D341Med (cell line): ENCODE data around the gene B3GNT5.
A peak's percentile ranks its signal among the peaks of the same experiment; 100 is the strongest.

ENCODE experiments used
- DNase-seq: peaks from one replicate; pipeline ENCODE4 v3.0.0; 2012; ENCODE audit warnings: low spot score

The B3GNT5 gene

DNA sequence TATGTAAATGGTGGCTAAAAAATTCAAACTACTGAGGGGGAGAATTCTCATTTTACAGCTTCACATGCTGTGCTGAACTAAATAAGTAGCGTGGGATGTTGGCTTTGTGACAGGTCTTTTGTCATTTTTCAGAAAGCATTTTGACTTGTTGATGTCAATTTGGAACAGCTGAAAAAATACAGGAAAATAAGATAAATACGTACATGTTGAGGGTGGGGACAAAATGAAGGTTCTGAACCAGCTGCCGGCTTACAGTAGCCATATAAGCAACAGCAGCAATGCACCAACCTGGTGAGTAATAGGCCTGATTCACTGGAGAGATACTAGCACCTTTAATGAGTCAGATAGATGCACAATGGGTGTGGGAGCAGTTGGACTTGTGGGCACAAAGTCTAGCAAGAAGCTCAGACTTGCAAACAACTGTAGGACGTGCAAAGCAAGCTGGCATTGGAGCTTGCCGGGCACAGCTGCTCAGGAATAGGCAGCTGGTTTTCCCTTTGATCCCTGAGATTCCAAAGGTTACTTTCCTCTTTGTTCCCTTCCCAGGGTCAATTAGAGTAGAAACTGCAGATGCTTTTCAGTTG is 12.9 kb downstream of the B3GNT5 start:
- no peak for DNase-seq

- DNase-seq, result no peak
Measured at GRCh38 chr3:183266454-183266853, 13.4 kb downstream of the B3GNT5 start.

- DNase-seq, result no peak
Measured at GRCh38 chr3:183267140-183267539, 14.1 kb downstream of the B3GNT5 start.

DNA sequence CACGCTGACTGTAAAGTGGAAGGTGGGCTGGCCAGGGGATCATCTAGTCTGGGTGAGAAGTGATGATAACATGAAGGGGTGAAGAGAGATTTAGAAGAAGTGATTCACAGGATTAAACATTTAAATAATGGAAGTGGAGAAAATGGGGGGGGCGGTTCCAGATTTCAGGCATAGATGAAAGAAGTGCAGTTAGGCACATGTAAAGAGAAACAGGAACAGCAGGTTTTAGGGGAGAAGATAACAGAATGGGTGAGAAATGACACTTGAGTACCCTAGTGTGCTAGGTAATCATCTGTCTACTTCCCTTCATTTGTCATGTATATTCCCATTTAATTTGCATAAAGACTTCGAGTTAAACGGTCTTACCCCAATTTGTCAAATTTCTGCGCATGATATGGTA is 15.3 kb downstream of the B3GNT5 start:
- DNase-seq, result no peak

DNA sequence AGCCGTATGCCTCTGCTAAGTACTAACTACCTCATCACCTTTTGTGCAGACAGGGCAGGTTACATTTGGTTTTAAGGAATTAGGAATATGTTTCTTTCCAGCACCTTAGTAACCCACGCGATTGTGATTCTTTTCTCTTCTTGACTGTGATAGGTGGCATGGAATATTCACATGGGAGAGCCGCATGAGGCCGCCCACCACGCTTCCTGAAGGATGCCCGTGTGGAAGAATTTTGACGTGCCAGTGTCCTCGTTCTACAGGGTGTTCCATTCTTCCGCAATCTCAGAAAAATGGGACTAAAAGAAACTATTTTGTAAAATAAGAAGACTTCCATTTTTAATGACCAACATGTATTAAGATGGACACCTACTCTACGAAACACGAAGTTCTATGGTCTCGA is 16.3 kb downstream of the B3GNT5 start:
- no peak for DNase-seq

- no peak for DNase-seq
Measured at GRCh38 chr3:183270344-183270743, 17.3 kb downstream of the B3GNT5 start.

GRCh38 chr3:183272142-183272541 is 19.1 kb downstream of the B3GNT5 start:
- DNase-seq, result no peak

GRCh38 chr3:183272791-183273190 is 19.7 kb downstream of the B3GNT5 start:
- DNase-seq, result no peak

DNA sequence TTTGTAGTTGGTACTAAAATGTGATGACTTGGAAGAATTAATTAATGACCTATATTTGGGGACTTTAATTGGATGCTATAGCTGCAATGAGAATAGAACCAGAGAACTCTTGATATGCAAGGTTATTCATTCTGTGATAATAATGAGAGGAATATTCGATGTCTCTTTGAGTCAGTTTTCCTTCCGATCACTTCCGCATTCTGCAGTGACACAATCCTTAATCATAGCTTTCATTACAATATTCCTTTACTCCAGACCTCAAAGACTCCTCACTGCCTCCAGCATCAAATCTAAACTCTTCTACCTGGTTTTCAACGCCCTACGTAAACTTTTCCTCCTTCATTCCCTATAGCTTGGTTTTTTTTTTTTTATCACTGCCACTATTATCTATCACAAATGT is 21.6 kb downstream of the B3GNT5 start:
- no peak for DNase-seq

- no peak for DNase-seq
Measured at GRCh38 chr3:183275418-183275817, 22.4 kb downstream of the B3GNT5 start.

DNA sequence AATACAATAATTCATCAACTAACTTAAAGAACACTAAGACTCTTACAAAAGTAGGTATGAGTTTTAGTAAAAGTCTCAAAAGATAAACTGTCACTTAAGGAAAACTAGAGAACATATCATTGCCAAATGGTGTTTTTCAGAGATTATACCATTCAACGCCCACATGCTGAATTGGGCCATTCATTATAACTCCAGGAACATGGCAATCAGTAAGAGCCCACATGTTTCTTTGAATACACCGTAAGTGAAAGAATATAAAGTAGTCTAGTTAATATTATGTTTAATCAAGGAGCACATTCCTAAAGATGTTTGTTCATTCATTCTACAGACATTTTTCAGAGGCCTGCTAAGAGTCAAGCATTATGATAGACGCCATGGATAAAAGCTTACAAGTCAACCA is 22.9 kb downstream of the B3GNT5 start:
- no peak for DNase-seq

DNA sequence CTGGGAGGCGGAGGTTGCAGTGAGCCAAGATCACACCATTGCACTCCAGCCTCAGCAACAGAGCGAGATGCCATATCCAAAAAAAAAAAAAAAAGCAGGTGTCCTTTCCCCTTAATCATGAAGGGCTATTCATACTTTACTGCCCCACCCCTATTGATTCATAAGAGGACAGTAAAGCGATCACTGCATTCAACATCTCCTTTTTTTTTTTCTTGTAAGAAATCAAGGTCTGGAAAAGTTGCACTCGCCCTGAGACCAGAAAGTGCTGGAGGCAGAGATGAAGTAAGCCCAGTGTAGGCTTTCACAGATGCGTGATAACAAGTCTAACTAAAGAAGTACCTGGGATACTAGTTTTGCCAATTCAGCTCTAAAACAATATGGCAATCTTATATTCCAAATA is 24.2 kb downstream of the B3GNT5 start:
- no peak for DNase-seq

- no peak for DNase-seq
Measured at GRCh38 chr3:183278479-183279088, 25.5 kb downstream of the B3GNT5 start.

- DNase-seq, result no peak
Measured at GRCh38 chr3:183279371-183279770, 26.3 kb downstream of the B3GNT5 start.

GRCh38 chr3:183281126-183281797 is 28.2 kb downstream of the B3GNT5 start:
- DNase-seq, result no peak

DNA sequence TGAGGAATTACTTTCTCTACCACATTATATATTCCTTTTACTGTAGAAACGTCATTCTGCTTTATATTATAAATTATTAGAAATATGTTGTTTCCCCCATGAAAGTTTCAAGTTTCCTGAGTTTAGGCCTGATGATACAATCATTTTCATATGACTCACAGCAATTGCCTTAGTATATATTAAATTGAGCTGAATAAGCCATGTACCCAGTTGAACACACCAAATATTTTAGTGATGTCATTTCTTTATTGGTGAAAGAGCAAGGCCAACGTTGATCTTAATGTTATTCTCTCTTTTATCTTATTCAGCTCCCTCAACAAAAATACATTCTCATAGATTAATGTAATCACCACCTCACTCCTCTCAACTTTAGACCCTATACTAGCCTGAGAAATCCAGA is 30.8 kb downstream of the B3GNT5 start:
- DNase-seq, result no peak

GRCh38 chr3:183284570-183284969 is 31.5 kb downstream of the B3GNT5 start:
- DNase-seq, result no peak

DNA sequence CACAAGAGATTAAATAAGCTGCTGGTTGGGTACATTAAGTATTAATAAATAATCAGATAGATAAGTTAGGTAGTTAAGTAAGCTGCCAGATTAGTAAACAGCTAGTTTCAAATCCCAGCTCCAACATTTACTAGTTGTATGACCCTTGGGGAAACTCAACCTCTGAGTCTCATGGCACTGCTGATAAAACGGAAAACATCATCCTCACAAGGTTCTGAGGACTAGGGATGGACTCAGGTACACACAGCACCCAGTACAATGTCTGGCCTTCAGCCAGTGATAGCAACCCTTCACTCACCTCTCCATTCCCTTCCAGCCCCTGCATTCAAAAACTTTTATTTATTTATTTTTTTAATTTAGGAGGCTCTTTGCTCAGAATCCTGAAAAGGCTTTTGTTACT is 32.3 kb downstream of the B3GNT5 start:
- no peak for DNase-seq

- DNase-seq, result peak; percentile 37
Measured at GRCh38 chr3:183285828-183286457, 32.9 kb downstream of the B3GNT5 start.

GRCh38 chr3:183287301-183287971 is 34.4 kb downstream of the B3GNT5 start:
- no peak for DNase-seq

GRCh38 chr3:183288117-183288516 is 35.1 kb downstream of the B3GNT5 start:
- DNase-seq, result no peak

DNA sequence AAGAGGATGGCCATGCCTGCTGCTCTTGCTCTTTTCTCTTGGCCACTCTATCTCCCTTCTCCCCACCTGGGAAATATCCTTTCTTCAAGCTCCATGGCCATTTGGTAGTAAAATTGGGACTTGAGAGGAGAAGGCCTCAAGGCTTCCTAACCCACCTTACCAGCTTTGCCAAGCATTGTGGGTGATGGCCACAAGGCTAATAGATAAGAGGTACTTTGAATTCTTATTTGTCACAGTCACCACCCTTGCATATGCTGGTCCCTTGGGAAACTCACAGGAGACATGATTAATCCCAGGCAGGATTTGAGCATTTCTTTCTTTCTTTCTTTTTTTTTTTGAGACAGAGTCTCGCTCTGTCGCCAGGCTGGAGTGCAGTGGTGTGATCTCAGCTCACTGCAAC is 37.2 kb downstream of the B3GNT5 start:
- DNase-seq, result no peak
